Ishikawa (cell line): Measurements from ENCODE around the gene ZFP36L2.

Experiments used
- CEBPB ChIP-seq: IDR thresholded peaks from 2 replicates; pipeline ENCODE4 v1.6.1; 2012
- CREB1 ChIP-seq: IDR thresholded peaks from 2 replicates; pipeline ENCODE4 v1.6.1; 2012; ENCODE audit warnings: low read depth
- EGR1 ChIP-seq: IDR thresholded peaks from 2 replicates; pipeline ENCODE4 v1.6.1; 2012
- EP300 ChIP-seq: IDR thresholded peaks from 2 replicates; pipeline ENCODE4 v1.6.1; 2012; ENCODE audit warnings: borderline replicate concordance
- FOXM1 ChIP-seq: IDR thresholded peaks from 2 replicates; pipeline ENCODE4 v1.6.1; 2012; ENCODE audit warnings: low read depth, borderline replicate concordance
- NFIC ChIP-seq: IDR thresholded peaks from 2 replicates; pipeline ENCODE4 v1.6.1; 2012
- RAD21 ChIP-seq: IDR thresholded peaks from 2 replicates; pipeline ENCODE4 v1.6.1; 2012; ENCODE audit warnings: low read depth
- REST ChIP-seq: IDR thresholded peaks from 2 replicates; pipeline ENCODE4 v1.6.1; 2012; ENCODE audit warnings: low read depth, mild to moderate bottlenecking
- TAF1 ChIP-seq: IDR thresholded peaks from 2 replicates; pipeline ENCODE4 v1.6.1; 2012; ENCODE audit warnings: low read depth, mild to moderate bottlenecking
- TCF12 ChIP-seq: IDR thresholded peaks from 2 replicates; pipeline ENCODE4 v1.6.1; 2012; ENCODE audit warnings: low read depth
- TEAD4 ChIP-seq: IDR thresholded peaks from 2 replicates; pipeline ENCODE4 v1.6.1; 2012
- USF1 ChIP-seq: IDR thresholded peaks from 2 replicates; pipeline ENCODE4 v1.6.1; 2012
- YY1 ChIP-seq: IDR thresholded peaks from 2 replicates; pipeline ENCODE4 v1.6.1; 2012; ENCODE audit warnings: low read depth
- ZBTB7A ChIP-seq: IDR thresholded peaks from 2 replicates; pipeline ENCODE4 v1.6.1; 2012; ENCODE audit warnings: low read depth
- TF ChIP-seq, protein P1 (sequence below): IDR thresholded peaks from 2 replicates; pipeline ENCODE4 v1.6.1; 2012

Gene ZFP36L2

DNA sequence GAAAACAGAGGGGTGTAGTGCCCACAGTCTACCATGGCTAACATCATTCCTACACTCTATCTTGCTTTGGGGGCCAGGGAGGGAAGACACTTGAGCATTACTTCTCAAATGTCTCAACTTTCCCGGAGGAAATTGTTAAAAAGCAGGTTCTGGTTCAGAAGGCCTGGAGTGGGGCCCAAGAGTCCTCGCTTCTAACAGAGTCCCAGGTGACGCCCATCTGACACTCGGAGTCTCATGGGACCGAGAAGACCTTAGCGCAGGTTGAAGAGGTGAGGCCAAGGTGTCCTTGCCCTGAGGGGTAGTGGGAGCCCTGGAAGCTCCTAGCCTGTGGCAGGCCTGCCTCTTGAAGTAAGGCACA, 40.1 kb downstream of the ZFP36L2 start:
- no peak for TF ChIP-seq NFIC
- no peak for TF ChIP-seq TEAD4
- no peak for TF ChIP-seq TAF1
- TF ChIP-seq USF1 = no peak
- TF ChIP-seq FOXM1 = no peak
- TF ChIP-seq ZBTB7A = no peak
- no peak for TF ChIP-seq CEBPB
- no peak for TF ChIP-seq RAD21
- TF ChIP-seq YY1 = no peak
- TF ChIP-seq CREB1 = no peak
- TF ChIP-seq, protein P1, sequence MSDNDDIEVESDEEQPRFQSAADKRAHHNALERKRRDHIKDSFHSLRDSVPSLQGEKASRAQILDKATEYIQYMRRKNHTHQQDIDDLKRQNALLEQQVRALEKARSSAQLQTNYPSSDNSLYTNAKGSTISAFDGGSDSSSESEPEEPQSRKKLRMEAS = no peak
- TF ChIP-seq EGR1 = no peak
- no peak for TF ChIP-seq REST
- no peak for TF ChIP-seq TCF12
- TF ChIP-seq EP300 = no peak

DNA sequence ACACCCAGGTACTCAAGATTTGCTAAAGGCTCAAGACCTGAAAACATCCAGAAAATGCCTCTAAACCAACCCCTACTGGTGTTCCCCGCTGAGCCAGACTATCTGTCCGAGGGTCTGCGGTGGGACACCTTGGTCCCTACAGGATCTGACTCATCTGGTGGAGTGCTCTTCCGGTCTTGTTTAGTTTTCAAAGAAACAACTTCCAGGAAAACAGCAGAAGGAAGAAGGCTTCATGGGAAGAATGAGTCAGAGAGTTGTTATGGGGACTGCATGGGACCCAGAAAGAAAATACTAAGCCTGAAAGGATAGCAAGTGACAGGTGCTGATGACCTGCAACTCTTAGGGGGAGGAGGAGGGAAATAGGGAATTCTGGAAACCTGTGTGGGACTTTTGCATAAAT, 41.3 kb downstream of the ZFP36L2 start:
- TF ChIP-seq EGR1 = no peak

DNA sequence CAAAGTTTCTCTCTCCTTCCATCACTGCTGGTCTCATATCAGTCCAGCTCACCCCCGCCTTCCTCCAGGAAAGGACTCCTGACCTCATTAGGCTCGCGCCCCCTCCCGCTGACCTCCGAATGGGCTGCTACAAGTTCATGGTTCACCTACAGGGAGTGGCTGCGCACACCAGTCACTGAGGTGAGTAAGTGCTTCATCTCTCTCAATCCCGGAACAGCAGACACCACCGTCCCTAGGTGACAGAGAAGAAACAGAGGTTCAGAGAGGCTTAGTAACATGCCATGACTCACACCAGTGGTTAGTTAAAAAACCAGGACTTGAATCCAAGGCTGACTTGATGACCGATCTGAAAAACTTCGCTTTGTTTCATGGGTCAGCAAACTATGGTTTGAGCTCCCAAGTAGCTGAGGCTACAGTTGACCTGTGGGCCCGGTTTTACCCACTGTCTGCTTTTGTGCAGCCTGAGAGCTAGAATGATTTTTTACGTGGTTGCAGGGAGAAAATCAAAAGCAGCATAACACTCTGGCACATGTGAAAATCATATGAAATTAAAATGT, 42.0 kb downstream of the ZFP36L2 start:
- TF ChIP-seq RAD21 = no peak

DNA sequence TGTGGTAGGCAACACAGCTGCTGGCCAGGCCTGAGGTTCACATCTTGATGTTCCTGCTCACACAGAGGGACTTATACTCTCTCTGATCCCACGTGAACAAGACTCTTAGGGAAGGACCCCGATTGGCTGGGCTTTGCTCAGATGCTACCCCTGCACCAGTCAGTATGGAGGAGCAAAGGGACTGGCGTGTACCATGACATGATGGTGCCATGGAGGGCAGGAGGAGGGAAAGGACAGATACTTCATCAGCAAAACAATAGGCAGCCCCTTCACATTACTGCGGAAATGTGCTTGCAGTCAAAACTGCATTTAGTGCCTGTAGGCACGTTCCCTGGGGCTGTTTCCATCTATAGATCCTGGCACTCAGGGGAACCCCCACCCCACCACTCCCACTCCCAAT, 42.7 kb downstream of the ZFP36L2 start:
- no peak for TF ChIP-seq RAD21
- TF ChIP-seq, protein P1 = no peak
- no peak for TF ChIP-seq FOXM1

DNA sequence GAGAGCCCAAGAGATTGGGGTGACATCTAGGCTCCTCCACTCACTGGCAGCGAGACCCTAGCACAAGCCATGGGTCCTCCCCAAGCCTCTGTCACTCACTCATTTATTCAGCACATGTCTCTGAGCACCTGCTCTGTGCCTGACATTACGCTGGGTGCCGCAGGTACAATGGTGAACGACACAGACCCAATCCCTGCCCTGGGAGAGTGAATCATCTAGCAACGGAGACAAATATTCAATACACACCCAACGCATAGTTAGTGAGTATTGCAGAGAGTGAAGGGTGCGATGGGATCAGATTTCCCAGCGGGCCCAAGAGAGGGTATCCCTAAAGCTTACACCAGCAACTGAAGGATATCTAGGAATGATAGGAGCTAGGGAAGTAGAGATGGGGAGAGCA, 45.5 kb downstream of the ZFP36L2 start:
- TF ChIP-seq EGR1 (no peak), YY1 (no peak), CREB1 (no peak), TCF12 (no peak), CEBPB (no peak), REST (no peak), TEAD4 (no peak), TAF1 (no peak), NFIC (no peak), EP300 (no peak), RAD21 (no peak), USF1 (no peak)

DNA sequence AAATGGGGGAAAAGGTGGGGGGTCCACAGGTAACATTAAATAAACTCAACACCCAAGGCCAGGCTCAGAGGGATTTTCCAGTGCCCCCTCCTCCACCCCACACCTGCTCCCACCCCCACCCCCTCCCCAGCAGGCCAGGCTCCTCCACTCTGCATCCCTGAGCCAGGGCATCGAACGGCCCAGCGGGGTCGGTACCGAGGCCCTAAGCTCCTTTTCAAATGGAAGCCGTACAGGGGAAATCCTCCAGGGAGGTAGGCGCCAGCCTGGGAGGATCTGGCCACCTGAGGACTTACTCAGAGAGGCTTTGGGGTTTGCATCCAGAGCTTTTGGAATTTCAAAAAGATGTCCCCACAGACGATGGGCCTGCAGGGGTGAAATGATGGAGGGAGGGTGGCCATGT, 46.5 kb downstream of the ZFP36L2 start:
- TF ChIP-seq RAD21 (no peak), TCF12 (no peak), EP300 (no peak), CEBPB (no peak)

GRCh38 chr2:43178602-43179542, 47.5 kb downstream of the ZFP36L2 start:
- TF ChIP-seq USF1 (no peak), CREB1 (no peak), EP300 (peak; percentile 71), YY1 (no peak), TCF12 (peak; percentile 64), RAD21 (peak; percentile 30; the same call in 1 of the 2 replicates), CEBPB (peak; percentile 90), REST (no peak), EGR1 (no peak), ZBTB7A (peak; percentile 87; the same call in 1 of the 2 replicates), NFIC (peak; percentile 93), TEAD4 (peak; percentile 41; the same call in 1 of the 2 replicates), TAF1 (0 out of 2 replicates have a peak, but pooled peaks have one; percentile 44), FOXM1 (peak; percentile 66; the same call in 1 of the 2 replicates)
- TF ChIP-seq, protein P1 = peak; percentile 36
